Measurements from ENCODE around the gene CCNY.

GRCh38 chr10:35428521-35428920 lies 92.2 kb downstream of the CCNY start:
- TF ChIP-seq POLR2A (IDR thresholded peaks at IDR 0.05) = no peak
- no peak for TF ChIP-seq CTCF (IDR thresholded peaks at IDR 0.05 in 4 of 5, conservative IDR thresholded peaks at IDR 0.05 in 1 of 5)
